ENCODE data around the gene RNPEPL1. TPM values are rescaled to one million over a fixed set of nuclear protein-coding genes. Genes with fewer than 3 reads are reported as not detected.

The RNPEPL1 gene
- total and polyA plus RNA-seq, 2 donors from 2014 or later, result 65.4 to 77.4 TPM

DNA sequence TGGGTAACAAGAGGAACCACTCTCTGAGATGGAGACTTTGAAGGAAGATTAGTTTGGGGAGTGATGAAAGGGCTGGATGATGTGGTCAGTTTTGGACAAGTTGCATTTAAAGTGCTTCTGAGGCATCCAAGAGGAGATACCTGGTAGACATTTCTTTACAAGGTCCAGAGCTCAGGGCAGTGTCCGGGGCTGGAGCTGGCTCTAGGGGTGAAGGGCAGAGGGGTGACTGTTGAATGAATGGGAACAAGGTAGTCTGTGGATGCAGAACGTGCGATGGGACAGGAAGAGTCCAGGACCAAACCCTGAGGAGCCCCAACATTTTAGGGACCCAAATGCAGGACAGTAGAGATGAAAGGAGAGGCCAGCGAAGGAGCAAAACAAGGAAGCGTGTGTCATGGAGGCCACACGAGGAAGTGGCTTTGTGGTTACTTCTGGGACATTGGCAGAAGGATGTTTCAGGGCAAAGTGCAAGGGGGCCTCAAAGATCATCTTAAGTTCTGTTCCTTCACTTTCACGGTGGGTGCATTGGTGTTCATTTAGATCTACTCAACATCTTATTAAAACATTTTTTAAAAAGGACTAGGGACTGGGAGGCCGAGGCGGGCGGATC lies 43.4 kb downstream of the RNPEPL1 start:
- intact Hi-C loops (cut with DNase I), result no loop called here
- Histone ChIP-seq H3K36me3 (ENCODE audit: control insufficient read depth in 2 of 3, insufficient read depth in 3 of 3, low read length in 3 of 3) (no peaks in the 10 kb centered on the region), H3K27ac (ENCODE audit: low read depth in 2 of 2, low read length in 2 of 2) (no peak overlapping the region), H3K27me3 (ENCODE audit: control insufficient read depth, insufficient read depth, low read length) (no peaks in the 10 kb centered on the region), H3K9ac (ENCODE audit: low read length in 3 of 3) (no peak overlapping the region), H3K9me3 (ENCODE audit: control insufficient read depth in 2 of 3, insufficient read depth in 1 of 3, low read length in 3 of 3) (no peaks in the 10 kb centered on the region), H3K4me1 (ENCODE audit: control insufficient read depth in 2 of 3, insufficient read depth in 2 of 3, low read depth in 1 of 3, low read length in 3 of 3) (no peaks in the 10 kb centered on the region), H3K4me3 (ENCODE audit: low read length in 3 of 3) (no peak overlapping the region)
- FAIRE-seq (no peak), DNase-seq (peak in 1 of 5 donors; percentile 26)
- TF ChIP-seq, protein P1, sequence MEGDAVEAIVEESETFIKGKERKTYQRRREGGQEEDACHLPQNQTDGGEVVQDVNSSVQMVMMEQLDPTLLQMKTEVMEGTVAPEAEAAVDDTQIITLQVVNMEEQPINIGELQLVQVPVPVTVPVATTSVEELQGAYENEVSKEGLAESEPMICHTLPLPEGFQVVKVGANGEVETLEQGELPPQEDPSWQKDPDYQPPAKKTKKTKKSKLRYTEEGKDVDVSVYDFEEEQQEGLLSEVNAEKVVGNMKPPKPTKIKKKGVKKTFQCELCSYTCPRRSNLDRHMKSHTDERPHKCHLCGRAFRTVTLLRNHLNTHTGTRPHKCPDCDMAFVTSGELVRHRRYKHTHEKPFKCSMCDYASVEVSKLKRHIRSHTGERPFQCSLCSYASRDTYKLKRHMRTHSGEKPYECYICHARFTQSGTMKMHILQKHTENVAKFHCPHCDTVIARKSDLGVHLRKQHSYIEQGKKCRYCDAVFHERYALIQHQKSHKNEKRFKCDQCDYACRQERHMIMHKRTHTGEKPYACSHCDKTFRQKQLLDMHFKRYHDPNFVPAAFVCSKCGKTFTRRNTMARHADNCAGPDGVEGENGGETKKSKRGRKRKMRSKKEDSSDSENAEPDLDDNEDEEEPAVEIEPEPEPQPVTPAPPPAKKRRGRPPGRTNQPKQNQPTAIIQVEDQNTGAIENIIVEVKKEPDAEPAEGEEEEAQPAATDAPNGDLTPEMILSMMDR (IDR thresholded peaks at IDR 0.05; ENCODE audit: borderline replicate concordance, extremely low read depth, insufficient read depth), result no peak

DNA sequence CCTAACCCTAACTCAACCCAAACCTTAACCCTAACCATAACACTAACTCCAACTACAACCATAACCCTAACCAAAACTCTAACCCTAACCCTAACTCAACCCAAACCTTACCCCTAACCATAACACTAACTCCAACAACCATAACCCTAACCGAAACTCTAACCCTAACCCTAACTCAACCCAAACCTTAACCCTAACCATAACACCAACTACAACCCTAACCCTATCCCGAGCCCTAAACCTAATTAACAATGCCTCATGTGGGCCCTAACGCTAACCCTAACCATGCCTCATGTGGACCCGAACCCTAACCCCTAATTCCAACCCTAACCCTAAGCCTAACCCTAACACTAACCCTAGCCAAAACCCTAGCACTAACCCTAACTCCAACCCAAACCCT lies 45.5 kb downstream of the RNPEPL1 start:
- intact Hi-C loops (cut with DNase I), result no loop called here
- Histone ChIP-seq H3K9me3 (ENCODE audit: control insufficient read depth in 2 of 3, insufficient read depth in 1 of 3, low read length in 3 of 3) (no peaks in the 10 kb centered on the region), H3K9ac (ENCODE audit: low read length in 3 of 3) (no peak overlapping the region), H3K27me3 (ENCODE audit: control insufficient read depth, insufficient read depth, low read length) (no peaks in the 10 kb centered on the region), H3K27ac (ENCODE audit: low read depth in 2 of 2, low read length in 2 of 2) (no peak overlapping the region), H3K36me3 (ENCODE audit: control insufficient read depth in 2 of 3, insufficient read depth in 3 of 3, low read length in 3 of 3) (no peaks in the 10 kb centered on the region), H3K4me3 (ENCODE audit: low read length in 3 of 3) (no peak overlapping the region), H3K4me1 (ENCODE audit: control insufficient read depth in 2 of 3, insufficient read depth in 2 of 3, low read depth in 1 of 3, low read length in 3 of 3) (no peaks in the 10 kb centered on the region)
- TF ChIP-seq, protein P1 (IDR thresholded peaks at IDR 0.05; ENCODE audit: borderline replicate concordance, extremely low read depth, insufficient read depth), result no peak
- DNase-seq, result no peak
- FAIRE-seq, result no peak

DNA sequence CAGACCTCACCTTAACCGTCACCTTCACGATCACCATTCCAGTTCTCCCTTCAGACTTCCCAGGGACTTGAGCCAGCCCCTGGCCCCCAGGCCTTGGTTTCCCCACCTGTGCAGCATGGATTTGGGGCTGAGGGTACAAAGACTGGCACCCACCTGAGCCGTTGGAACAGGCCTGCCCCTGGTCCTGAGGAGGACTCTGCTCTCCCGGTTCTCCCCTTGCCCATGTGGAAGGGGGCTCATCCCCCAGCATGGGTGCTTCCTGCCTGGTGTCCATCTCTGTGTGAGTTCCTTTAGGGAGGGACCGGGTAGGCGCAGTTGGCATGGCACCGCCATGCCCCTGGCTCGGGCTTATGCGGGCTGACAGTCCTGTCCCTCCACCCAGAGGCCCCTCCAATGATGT lies 46.1 kb downstream of the RNPEPL1 start:
- H3K9ac ChIP-seq (ENCODE audit: low read length in 3 of 3), result no peak overlapping the region
- no peaks in the 10 kb centered on the region for H3K4me1 ChIP-seq (ENCODE audit: control insufficient read depth in 2 of 3, insufficient read depth in 2 of 3, low read depth in 1 of 3, low read length in 3 of 3)
- no peaks in the 10 kb centered on the region for H3K36me3 ChIP-seq (ENCODE audit: control insufficient read depth in 2 of 3, insufficient read depth in 3 of 3, low read length in 3 of 3)
- FAIRE-seq (no peak), DNase-seq (peak in 2 of 5 donors; percentile 32 to 45)
- H3K9me3 ChIP-seq (ENCODE audit: control insufficient read depth in 2 of 3, insufficient read depth in 1 of 3, low read length in 3 of 3), result no peaks in the 10 kb centered on the region
- no peaks in the 10 kb centered on the region for H3K27me3 ChIP-seq (ENCODE audit: control insufficient read depth, insufficient read depth, low read length)
- no peak overlapping the region for H3K27ac ChIP-seq (ENCODE audit: low read depth in 2 of 2, low read length in 2 of 2)
- intact Hi-C loops (cut with DNase I), result no loop called here
- no peak overlapping the region for H3K4me3 ChIP-seq (ENCODE audit: low read length in 3 of 3)
- TF ChIP-seq, protein P1 (IDR thresholded peaks at IDR 0.05; ENCODE audit: borderline replicate concordance, extremely low read depth, insufficient read depth), result no peak

DNA sequence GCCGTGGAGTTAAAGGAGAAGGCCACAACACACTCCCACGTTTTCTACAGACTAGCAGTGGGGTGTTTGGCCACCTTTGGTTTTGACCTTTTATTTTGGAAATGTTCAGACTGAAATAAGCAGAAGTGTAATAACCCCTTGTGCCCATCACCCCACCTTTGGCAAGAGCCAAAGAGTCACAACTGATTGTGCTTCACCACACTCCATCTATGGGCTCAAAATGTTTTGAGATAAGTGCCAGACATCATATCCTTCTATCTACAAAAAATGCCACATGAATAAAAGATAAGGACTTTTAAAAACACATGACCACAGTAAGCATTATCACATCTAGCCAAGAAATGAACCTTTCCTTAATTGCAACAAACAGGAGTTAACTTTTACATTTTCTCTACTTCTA lies 47.1 kb downstream of the RNPEPL1 start:
- Histone ChIP-seq H3K36me3 (ENCODE audit: control insufficient read depth in 2 of 3, insufficient read depth in 3 of 3, low read length in 3 of 3) (no peaks in the 10 kb centered on the region), H3K9ac (ENCODE audit: low read length in 3 of 3) (no peak overlapping the region), H3K9me3 (ENCODE audit: control insufficient read depth in 2 of 3, insufficient read depth in 1 of 3, low read length in 3 of 3) (no peaks in the 10 kb centered on the region), H3K4me1 (ENCODE audit: control insufficient read depth in 2 of 3, insufficient read depth in 2 of 3, low read depth in 1 of 3, low read length in 3 of 3) (no peaks in the 10 kb centered on the region), H3K27ac (ENCODE audit: low read depth in 2 of 2, low read length in 2 of 2) (no peak overlapping the region), H3K27me3 (ENCODE audit: control insufficient read depth, insufficient read depth, low read length) (no peaks in the 10 kb centered on the region), H3K4me3 (ENCODE audit: low read length in 3 of 3) (no peak overlapping the region)
- intact Hi-C loops (cut with DNase I), result no loop called here
- TF ChIP-seq, protein P1 (IDR thresholded peaks at IDR 0.05; ENCODE audit: borderline replicate concordance, extremely low read depth, insufficient read depth), result no peak
- DNase-seq (no peak), FAIRE-seq (no peak)

All from kidney (tissue), 14 donors.